Spinal cord (tissue), 10 donors: ENCODE results near the gene TYRO3. TPM values are rescaled to one million over a fixed set of nuclear protein-coding genes. Genes with fewer than 3 reads are reported as not detected.

Source experiments
- DNase-seq, 6 donors: peaks; one replicate each; pipeline versions ENCODE4 v3.0.0 to v3.0.0-alpha.2; 2013 to 2015; ENCODE audit warnings: low spot score in 6 of 6, low read depth in 4 of 6
- H3K27ac ChIP-seq: one replicate; pipeline ENCODE4 v1.5.1; 2013; ENCODE audit warnings: low read depth, low read length, control low read depth
- H3K27me3 ChIP-seq: one replicate; pipeline ENCODE4 v1.6.1; 2013; ENCODE audit warnings: low read length; ENCODE audit not compliant: control insufficient read depth, insufficient read depth
- H3K36me3 ChIP-seq: one replicate; pipeline ENCODE4 v1.6.1; 2013; ENCODE audit warnings: low read length; ENCODE audit not compliant: control insufficient read depth, insufficient read depth
- H3K4me1 ChIP-seq: one replicate; pipeline ENCODE4 v1.6.1; 2013; ENCODE audit warnings: low read length; ENCODE audit not compliant: control insufficient read depth, insufficient read depth
- H3K4me3 ChIP-seq: one replicate; pipeline ENCODE4 v1.5.1; 2013; ENCODE audit warnings: low read depth, low read length, control low read depth
- H3K9me3 ChIP-seq: one replicate; pipeline ENCODE4 v1.6.1; 2013; ENCODE audit warnings: low read length; ENCODE audit not compliant: control insufficient read depth, insufficient read depth
- WGBS: methylation state at CpG from one replicate; pipeline ENCODE4 v1.1.5; 2013; ENCODE audit warnings: missing lambda C conversion rate; ENCODE audit not compliant: insufficient coverage; 5-methylcytosine and 5-hydroxymethylcytosine counted together
- polyA plus RNA-seq, 2 donors: library from polyadenylated mRNA; unstranded; fragments of 120-200 nt; gene quantifications; one replicate each; pipeline ENCODE4 v1.2.1, GENCODE V29; 2013; ENCODE audit not compliant: insufficient read length in 2 of 2
- total RNA-seq, 2 donors: library from RNA; depleted of rRNA in 1 of 2; stranded (reverse); fragments of 120-200 nt in 1 of 2; fragments of >200 nt in 1 of 2; gene quantifications; one replicate each; pipeline versions ENCODE4 v1.2.3 to v1.2.4, GENCODE V29; 2013 to 2014
- donor health status: healthy.

The TYRO3 gene
- total and polyA plus RNA-seq, 4 donors = 28.7 to 79.6 (median 52.6) TPM

- peak overlapping the region; percentile 65 for H3K27ac ChIP-seq
- no peak overlapping the region for H3K4me3 ChIP-seq
- peaks cover 45% of the 10 kb centered on the region for H3K36me3 ChIP-seq
- WGBS = 59% methylated on average over 2 of the region's 3 CpGs
- DNase-seq = peak in 2 of 6 donors; percentile 77 to 84
- no peaks in the 10 kb centered on the region for H3K9me3 ChIP-seq
- H3K4me1 ChIP-seq = peaks cover 73% of the 10 kb centered on the region
- H3K27me3 ChIP-seq = no peaks in the 10 kb centered on the region
These were observed 2.7 kb downstream of the TYRO3 start for GRCh38 chr15:41561777-41562145.

- Histone ChIP-seq H3K36me3 (peaks cover 47% of the 10 kb centered on the region), H3K27ac (peak overlapping the region; percentile 65), H3K4me3 (no peak overlapping the region), H3K4me1 (peaks cover 75% of the 10 kb centered on the region), H3K9me3 (no peaks in the 10 kb centered on the region), H3K27me3 (no peaks in the 10 kb centered on the region)
- WGBS = 33% methylated on average over 1 of the region's 5 CpGs
- no peak for DNase-seq
These were observed 3.2 kb downstream of the TYRO3 start for GRCh38 chr15:41562244-41562643.

- 52% methylated on average over 3 of the region's 4 CpGs for WGBS
- H3K4me3 ChIP-seq = no peak overlapping the region
- DNase-seq = peak in 1 of 6 donors; percentile 58
- H3K27ac ChIP-seq = peak overlapping the region; percentile 4
- H3K9me3 ChIP-seq = no peaks in the 10 kb centered on the region
- H3K27me3 ChIP-seq = no peaks in the 10 kb centered on the region
- H3K4me1 ChIP-seq = peaks cover 77% of the 10 kb centered on the region
- peaks cover 50% of the 10 kb centered on the region for H3K36me3 ChIP-seq
These were observed 3.8 kb downstream of the TYRO3 start for GRCh38 chr15:41562784-41563198.

GRCh38 chr15:41564286-41564959 lies 5.4 kb downstream of the TYRO3 start:
- peak in 2 of 6 donors; percentile 70 to 85 for DNase-seq
- WGBS = 24% methylated on average over 4 of the region's 7 CpGs
- Histone ChIP-seq H3K27me3 (no peaks in the 10 kb centered on the region), H3K36me3 (peaks cover 62% of the 10 kb centered on the region), H3K4me1 (peaks cover 82% of the 10 kb centered on the region), H3K27ac (peak overlapping the region; percentile 35), H3K4me3 (no peak overlapping the region), H3K9me3 (no peaks in the 10 kb centered on the region)

- Histone ChIP-seq H3K4me3 (no peak overlapping the region), H3K9me3 (no peaks in the 10 kb centered on the region), H3K4me1 (peaks cover 76% of the 10 kb centered on the region), H3K36me3 (peaks cover 69% of the 10 kb centered on the region), H3K27me3 (no peaks in the 10 kb centered on the region), H3K27ac (peak overlapping the region; percentile 6)
- 63% methylated on average over 7 of the region's 8 CpGs for WGBS
- no peak for DNase-seq
These were observed 6.0 kb downstream of the TYRO3 start for GRCh38 chr15:41564960-41565502.

GRCh38 chr15:41565702-41566101 lies 6.7 kb downstream of the TYRO3 start:
- Histone ChIP-seq H3K4me3 (no peak overlapping the region), H3K27ac (no peak overlapping the region), H3K36me3 (peaks cover 75% of the 10 kb centered on the region), H3K27me3 (no peaks in the 10 kb centered on the region), H3K9me3 (no peaks in the 10 kb centered on the region), H3K4me1 (peaks cover 70% of the 10 kb centered on the region)
- no peak for DNase-seq
- WGBS = 57% methylated on average over 1 of the region's 3 CpGs

- WGBS = 44% methylated on average over 3 of the region's 9 CpGs
- Histone ChIP-seq H3K9me3 (no peaks in the 10 kb centered on the region), H3K36me3 (peaks cover 77% of the 10 kb centered on the region), H3K27me3 (no peaks in the 10 kb centered on the region), H3K4me3 (no peak overlapping the region), H3K27ac (no peak overlapping the region), H3K4me1 (peaks cover 64% of the 10 kb centered on the region)
- peak in 2 of 6 donors; percentile 25 to 50 for DNase-seq
These were observed 7.3 kb downstream of the TYRO3 start for GRCh38 chr15:41566121-41566885.

GRCh38 chr15:41567261-41567660 lies 8.2 kb downstream of the TYRO3 start:
- no peaks in the 10 kb centered on the region for H3K9me3 ChIP-seq
- no peak overlapping the region for H3K4me3 ChIP-seq
- no peak overlapping the region for H3K27ac ChIP-seq
- H3K4me1 ChIP-seq = peaks cover 54% of the 10 kb centered on the region
- WGBS = 100% methylated on average over 1 of the region's 6 CpGs
- DNase-seq = no peak
- no peaks in the 10 kb centered on the region for H3K27me3 ChIP-seq
- peaks cover 81% of the 10 kb centered on the region for H3K36me3 ChIP-seq

- Histone ChIP-seq H3K36me3 (peaks cover 84% of the 10 kb centered on the region), H3K4me3 (no peak overlapping the region), H3K27ac (no peak overlapping the region), H3K9me3 (no peaks in the 10 kb centered on the region), H3K4me1 (peaks cover 48% of the 10 kb centered on the region), H3K27me3 (no peaks in the 10 kb centered on the region)
- WGBS = 55% methylated on average over 2 of the region's 4 CpGs
- peak in 2 of 6 donors; percentile 38 to 55 for DNase-seq
These were observed 8.8 kb downstream of the TYRO3 start for GRCh38 chr15:41567862-41568261.
